Retinal pigment epithelial cell (primary cell): ENCODE data around the gene STXBP1.

Experiments
- DNase-seq: peaks from one replicate; pipeline ENCODE4 v3.0.0-alpha.2; 2010; ENCODE audit warnings: low read depth
- H3K4me3 ChIP-seq: 2 replicates; pipeline ENCODE4 v1.5.1; 2011; ENCODE audit warnings: mild to moderate bottlenecking, low read length, control low read depth, moderate library complexity
- TF ChIP-seq, protein P1 (sequence below): conservative IDR thresholded peaks from 2 replicates; pipeline ENCODE4 v1.5.1; 2011; ENCODE audit warnings: low read depth, low read length, control low read depth, inconsistent platforms

STXBP1 gene

DNA sequence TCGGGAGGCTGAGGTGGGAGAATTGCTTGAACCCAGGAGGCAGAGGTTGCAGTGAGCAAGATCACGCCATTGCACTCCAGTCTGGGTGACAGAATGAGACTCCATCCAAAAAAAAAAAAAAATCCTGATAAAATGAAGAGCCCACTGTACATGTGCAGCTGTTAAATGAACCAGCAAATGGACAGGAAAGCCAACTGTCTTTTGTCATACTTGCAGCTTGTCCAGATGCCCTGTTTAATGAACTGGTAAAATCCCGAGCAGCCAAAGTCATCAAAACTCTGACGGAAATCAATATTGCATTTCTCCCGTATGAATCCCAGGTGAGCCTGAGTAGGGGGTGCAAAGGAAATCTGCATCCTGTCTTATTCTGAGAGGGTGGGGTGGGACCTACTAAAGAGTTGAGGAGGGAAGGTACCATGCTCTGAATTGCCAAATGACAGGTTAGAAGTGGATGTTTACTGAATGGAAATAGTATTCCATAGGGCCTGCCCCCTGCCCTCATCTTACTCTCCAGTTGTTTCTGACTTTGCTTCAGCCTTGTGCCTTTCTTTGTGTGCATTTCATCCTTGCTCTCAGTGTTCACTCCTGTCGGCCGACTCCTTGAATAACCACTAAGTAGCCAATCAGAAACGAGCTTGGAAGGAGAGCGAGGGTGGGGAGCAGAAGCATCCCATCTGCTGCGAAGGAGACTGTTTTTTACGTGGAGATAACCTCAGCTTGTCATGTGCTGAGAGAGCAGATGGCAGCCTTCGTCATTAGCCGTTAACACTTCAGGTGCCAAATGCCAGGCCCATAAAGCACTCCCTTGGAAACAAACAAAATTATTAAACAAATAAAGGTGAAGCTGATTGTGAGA is 49.0 kb downstream of the STXBP1 start:
- H3K4me3 ChIP-seq = no peak overlapping the region
- TF ChIP-seq, protein P1, sequence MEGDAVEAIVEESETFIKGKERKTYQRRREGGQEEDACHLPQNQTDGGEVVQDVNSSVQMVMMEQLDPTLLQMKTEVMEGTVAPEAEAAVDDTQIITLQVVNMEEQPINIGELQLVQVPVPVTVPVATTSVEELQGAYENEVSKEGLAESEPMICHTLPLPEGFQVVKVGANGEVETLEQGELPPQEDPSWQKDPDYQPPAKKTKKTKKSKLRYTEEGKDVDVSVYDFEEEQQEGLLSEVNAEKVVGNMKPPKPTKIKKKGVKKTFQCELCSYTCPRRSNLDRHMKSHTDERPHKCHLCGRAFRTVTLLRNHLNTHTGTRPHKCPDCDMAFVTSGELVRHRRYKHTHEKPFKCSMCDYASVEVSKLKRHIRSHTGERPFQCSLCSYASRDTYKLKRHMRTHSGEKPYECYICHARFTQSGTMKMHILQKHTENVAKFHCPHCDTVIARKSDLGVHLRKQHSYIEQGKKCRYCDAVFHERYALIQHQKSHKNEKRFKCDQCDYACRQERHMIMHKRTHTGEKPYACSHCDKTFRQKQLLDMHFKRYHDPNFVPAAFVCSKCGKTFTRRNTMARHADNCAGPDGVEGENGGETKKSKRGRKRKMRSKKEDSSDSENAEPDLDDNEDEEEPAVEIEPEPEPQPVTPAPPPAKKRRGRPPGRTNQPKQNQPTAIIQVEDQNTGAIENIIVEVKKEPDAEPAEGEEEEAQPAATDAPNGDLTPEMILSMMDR = no peak
- DNase-seq = no peak

GRCh38 chr9:127662617-127663016 is 50.5 kb downstream of the STXBP1 start:
- TF ChIP-seq, protein P1 = no peak
- DNase-seq = no peak
- H3K4me3 ChIP-seq = no peak overlapping the region

DNA sequence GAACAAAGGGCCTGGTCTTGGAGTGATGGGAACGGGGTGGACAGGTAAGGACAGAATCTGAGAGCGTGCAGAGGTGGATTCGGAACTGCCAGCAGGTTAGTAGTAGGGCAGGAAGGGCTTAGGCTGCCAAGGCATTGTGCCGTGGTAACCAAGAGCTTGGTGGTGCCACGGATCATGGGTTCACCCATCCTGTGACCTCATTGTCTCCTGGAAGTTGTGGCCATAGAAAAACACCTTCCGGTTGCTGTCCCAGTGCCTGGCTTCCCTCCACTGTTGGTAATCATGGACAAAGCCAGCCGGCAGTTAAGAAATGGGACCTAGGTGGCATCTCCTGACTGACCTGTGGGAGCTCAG is 52.2 kb downstream of the STXBP1 start:
- DNase-seq = no peak
- H3K4me3 ChIP-seq = no peak overlapping the region
- TF ChIP-seq, protein P1 = no peak

DNA sequence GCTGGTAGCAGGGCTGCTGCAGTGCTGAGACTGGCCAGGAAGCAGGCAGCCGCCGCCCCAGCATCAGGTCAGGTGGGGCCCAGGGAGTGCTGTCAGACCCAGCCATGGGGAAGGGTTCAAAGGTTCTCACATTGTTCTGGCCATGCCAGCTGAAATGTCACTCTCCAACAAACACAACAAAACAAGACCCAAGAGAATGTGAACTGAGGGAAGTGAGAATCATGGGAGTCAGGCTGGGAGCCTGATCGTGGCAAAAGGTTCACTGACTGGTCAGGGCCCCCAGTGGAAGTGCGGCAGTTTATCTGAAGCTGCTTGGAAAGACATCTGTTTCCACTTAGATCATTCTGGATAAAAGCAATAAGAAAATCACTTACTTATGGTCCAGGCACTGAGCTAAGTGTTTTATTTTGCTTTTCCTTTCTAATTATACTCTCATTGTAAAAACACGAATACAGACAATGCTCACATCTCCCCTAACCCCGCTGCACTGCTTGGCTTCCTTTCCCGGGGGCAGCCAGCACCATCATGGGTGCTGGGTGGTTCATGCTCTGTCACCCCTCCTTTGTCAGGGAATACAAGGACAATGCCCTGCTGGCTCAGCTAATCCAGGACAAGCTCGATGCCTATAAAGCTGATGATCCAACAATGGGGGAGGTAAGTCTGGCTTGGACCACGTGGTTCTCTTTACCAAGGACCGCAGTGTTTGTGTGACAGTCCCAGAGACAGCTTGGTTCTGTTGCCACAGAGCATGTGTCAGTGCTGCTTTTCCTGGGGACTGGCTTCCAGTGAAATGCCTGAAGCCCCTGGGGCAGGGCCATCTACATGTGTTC is 52.8 kb downstream of the STXBP1 start:
- no peak for DNase-seq
- TF ChIP-seq, protein P1 = no peak
- H3K4me3 ChIP-seq = no peak overlapping the region

GRCh38 chr9:127667127-127667844 is 55.2 kb downstream of the STXBP1 start:
- no peak overlapping the region for H3K4me3 ChIP-seq
- TF ChIP-seq, protein P1 = no peak
- no peak for DNase-seq

- no peak for DNase-seq
- no peak overlapping the region for H3K4me3 ChIP-seq
- TF ChIP-seq, protein P1 = no peak
These were observed 55.8 kb downstream of the STXBP1 start for GRCh38 chr9:127667906-127668305.
